ENCODE results near the gene AKAP9.
"Not testable (repeated sequence)": the region's sequence is repeated elsewhere in the genome, so short reads cannot be mapped to it uniquely, and the experiment has no call there.

- not testable (repeated sequence) for TF ChIP-seq CTCF, POLR2A (IDR thresholded peaks at IDR 0.05)
Observed at GRCh38 chr7:92143192-92143880, 202.7 kb downstream of the AKAP9 start.

All from esophagus squamous epithelium (tissue), 4 donors.